ENCODE measurements around the gene RUNDC3A. TPM values are rescaled to one million over a fixed set of nuclear protein-coding genes. Genes with fewer than 3 reads are reported as not detected.

Gene RUNDC3A
- total and polyA plus RNA-seq, 2 of the 13 experiments (the other 11 are each of a cell fraction or from before 2014, with no cell fraction given) = 0.25 TPM; not detected in 1

DNA sequence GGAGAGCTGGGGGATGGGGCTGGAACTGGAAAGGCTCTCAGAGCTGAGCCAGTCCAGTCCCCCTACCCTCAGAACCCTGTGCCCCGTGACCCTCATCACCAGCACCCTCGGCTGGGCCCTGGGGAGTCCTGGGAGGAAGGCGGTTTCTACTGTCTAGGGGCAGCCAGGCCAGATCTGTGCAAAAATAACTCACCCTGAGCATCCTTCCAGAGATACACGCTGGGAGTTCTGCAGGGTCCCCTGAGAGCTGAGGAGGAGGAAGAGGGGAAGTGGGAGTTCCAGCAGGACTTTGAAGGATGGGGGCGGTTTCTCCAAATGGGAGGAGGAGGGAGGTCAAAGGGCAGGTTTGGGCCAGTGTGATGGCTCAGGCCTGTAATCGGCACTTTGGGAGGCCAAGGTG lies 35.4 kb upstream of the RUNDC3A start:
- H3K4me2 ChIP-seq (ENCODE audit: low read depth, low read length) = no peak overlapping the region
- no peak overlapping the region for H2AFZ ChIP-seq (ENCODE audit: low read length)
- WGBS (ENCODE audit: low lambda C conversion rate) = 28% methylated on average over 5 of the region's 6 CpGs
- no peak overlapping the region for H3K4me3 ChIP-seq (replicated peaks in 1 of 3; ENCODE audit: insufficient read depth in 1 of 3, low read depth in 2 of 3, low read length in 3 of 3)
- FAIRE-seq (no peak), DNase-seq (ENCODE audit: low spot score) (no peak), ATAC-seq (no peak; the same call in 2 of the 3 replicates)
- H3K36me3 ChIP-seq (replicated peaks in 1 of 2; ENCODE audit: control insufficient read depth in 1 of 2, insufficient read depth in 2 of 2, low read length in 2 of 2) = no peaks in the 10 kb centered on the region
- H4K20me1 ChIP-seq (ENCODE audit: insufficient read depth, low read length) = no peaks in the 10 kb centered on the region
- no peak overlapping the region for H3K9ac ChIP-seq (ENCODE audit: insufficient read depth, low read depth, low read length)
- no peak overlapping the region for H3K27ac ChIP-seq (ENCODE audit: extremely low read length, insufficient read depth, low read length)
- ChIA-PET POLR2A (no interaction called here), CTCF (ENCODE audit: low intra/inter-chr PET ratio, low total read pairs) (no interaction called here)
- no peak for TF ChIP-seq ZNF749 (CRISPR knock-in tag; IDR thresholded peaks at IDR 0.05; ENCODE audit: borderline replicate concordance)
- TF ChIP-seq, protein P1, sequence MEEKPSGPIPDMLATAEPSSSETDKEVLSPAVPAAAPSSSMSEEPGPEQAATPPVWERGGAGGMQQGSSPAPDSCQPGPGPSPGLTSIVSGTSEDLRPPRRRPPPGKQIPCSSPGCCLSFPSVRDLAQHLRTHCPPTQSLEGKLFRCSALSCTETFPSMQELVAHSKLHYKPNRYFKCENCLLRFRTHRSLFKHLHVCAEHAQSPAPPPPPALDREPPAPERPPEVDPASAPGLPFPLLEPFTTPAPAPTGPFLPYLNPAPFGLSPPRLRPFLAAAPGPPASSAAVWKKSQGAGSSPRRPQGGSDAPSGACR (CRISPR knock-in tag; IDR thresholded peaks at IDR 0.05) = no peak
- peaks cover 7 to 60% of the 10 kb centered on the region in 2 experiments for H3K27me3 ChIP-seq (ENCODE audit: control insufficient read depth in 1 of 2, insufficient read depth in 2 of 2, low read length in 2 of 2)
- in situ Hi-C loops (cut with HindIII; ENCODE audit: extremely low pct_ligation_motif_present, low pct_unique_long_range_greater_than_20kb) = no loop called here
- H3K4me1 ChIP-seq (ENCODE audit: insufficient read depth, low read length) = 0 out of 2 replicates have a peak, but pooled peaks cover 4% of the 10 kb centered on the region
- intact Hi-C loops (cut with micrococcal nuclease; ENCODE audit: unreplicated experiment) = loop anchor here (10.0 kb wide), 1 partner anchor 52 kb away; the partner anchor contains the start of gene SLC25A39
- no TSS peak for BruUV-seq (replicated peaks)
- H3K79me2 ChIP-seq (ENCODE audit: insufficient read depth, low read length) = no peaks in the 10 kb centered on the region
- no peaks in the 10 kb centered on the region for H3K9me3 ChIP-seq (ENCODE audit: low read length)

DNA sequence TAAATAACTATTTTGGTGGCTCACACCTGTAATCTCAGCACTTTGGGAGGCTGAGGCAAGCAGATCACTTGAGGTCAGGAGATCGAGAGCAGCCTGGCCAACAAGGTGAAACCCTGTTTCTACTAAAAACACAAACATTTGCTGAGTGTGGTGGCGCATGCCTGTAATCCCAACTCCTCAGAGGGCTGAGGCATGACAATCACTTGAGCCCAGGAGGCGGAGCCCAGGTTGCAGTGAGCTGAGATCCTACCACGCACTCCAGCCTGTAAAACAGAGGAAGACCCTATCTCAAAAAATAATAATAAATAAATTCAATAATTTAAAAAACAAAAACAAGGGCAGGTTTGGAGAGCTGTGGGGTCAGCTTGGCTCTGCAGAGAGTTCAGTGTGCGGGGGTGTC lies 34.8 kb upstream of the RUNDC3A start:
- H3K4me2 ChIP-seq (ENCODE audit: low read depth, low read length) = no peak overlapping the region
- CTCF ChIA-PET (ENCODE audit: low intra/inter-chr PET ratio, low total read pairs) = no interaction called here
- no peaks in the 10 kb centered on the region for H3K79me2 ChIP-seq (ENCODE audit: insufficient read depth, low read length)
- H3K27ac ChIP-seq (ENCODE audit: extremely low read length, insufficient read depth, low read length) = no peak overlapping the region
- intact Hi-C loops (cut with micrococcal nuclease; ENCODE audit: unreplicated experiment) = loop anchor here (10.0 kb wide), 1 partner anchor 51 kb away; the partner anchor contains the start of gene SLC25A39
- no peak overlapping the region for H3K9ac ChIP-seq (ENCODE audit: insufficient read depth, low read depth, low read length)
- H3K36me3 ChIP-seq (replicated peaks in 1 of 2; ENCODE audit: control insufficient read depth in 1 of 2, insufficient read depth in 2 of 2, low read length in 2 of 2) = no peaks in the 10 kb centered on the region
- peak; percentile 8 for FAIRE-seq
- H3K9me3 ChIP-seq (ENCODE audit: low read length) = no peaks in the 10 kb centered on the region
- 34% methylated on average over 5 of the region's 5 CpGs for WGBS (ENCODE audit: low lambda C conversion rate)
- in situ Hi-C loops (cut with HindIII; ENCODE audit: extremely low pct_ligation_motif_present, low pct_unique_long_range_greater_than_20kb) = no loop called here
- H3K4me1 ChIP-seq (ENCODE audit: insufficient read depth, low read length) = 0 out of 2 replicates have a peak, but pooled peaks cover 4% of the 10 kb centered on the region
- POLR2A ChIA-PET = no interaction called here
- H4K20me1 ChIP-seq (ENCODE audit: insufficient read depth, low read length) = no peaks in the 10 kb centered on the region
- DNase-seq (ENCODE audit: low spot score) = no peak
- peaks cover 5 to 61% of the 10 kb centered on the region in 2 experiments for H3K27me3 ChIP-seq (ENCODE audit: control insufficient read depth in 1 of 2, insufficient read depth in 2 of 2, low read length in 2 of 2)
- H2AFZ ChIP-seq (ENCODE audit: low read length) = no peak overlapping the region
- ATAC-seq = no peak
- no TSS peak for BruUV-seq (replicated peaks)
- no peak overlapping the region for H3K4me3 ChIP-seq (replicated peaks in 1 of 3; ENCODE audit: insufficient read depth in 1 of 3, low read depth in 2 of 3, low read length in 3 of 3)
- no peak for TF ChIP-seq RARA (CRISPR knock-in tag; IDR thresholded peaks at IDR 0.05)
- TF ChIP-seq HNF4G (IDR thresholded peaks at IDR 0.05; ENCODE audit: borderline replicate concordance, low read depth, low read length) = no peak
- TF ChIP-seq HNF4G (CRISPR knock-in tag; IDR thresholded peaks at IDR 0.05; ENCODE audit: borderline replicate concordance, low read depth) = no peak
- TF ChIP-seq, protein P2, sequence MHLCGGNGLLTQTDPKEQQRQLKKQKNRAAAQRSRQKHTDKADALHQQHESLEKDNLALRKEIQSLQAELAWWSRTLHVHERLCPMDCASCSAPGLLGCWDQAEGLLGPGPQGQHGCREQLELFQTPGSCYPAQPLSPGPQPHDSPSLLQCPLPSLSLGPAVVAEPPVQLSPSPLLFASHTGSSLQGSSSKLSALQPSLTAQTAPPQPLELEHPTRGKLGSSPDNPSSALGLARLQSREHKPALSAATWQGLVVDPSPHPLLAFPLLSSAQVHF (CRISPR knock-in tag; IDR thresholded peaks at IDR 0.05) = no peak
- no peak for TF ChIP-seq DNMT3B (CRISPR knock-in tag; conservative IDR thresholded peaks at IDR 0.05)
- no peak for TF ChIP-seq ZNF180 (CRISPR knock-in tag; IDR thresholded peaks at IDR 0.05; ENCODE audit: borderline replicate concordance, low read depth)
